KMS-11 (cell line): ENCODE results near the gene GLRA1.
"Not testable (repeated sequence)": the region's sequence is repeated elsewhere in the genome, so short reads cannot be mapped to it uniquely, and the experiment has no call there.

Experiments
- H2AFZ ChIP-seq: fragments of 200-600 bp; sonication (generic); 2 replicates; pipeline ENCODE4 v1.6.1; 2016; ENCODE audit warnings: antibody characterized with exemption, mixed run types, low read depth
- H3K27ac ChIP-seq: fragments of 200-600 bp; sonication (generic); 2 replicates; pipeline ENCODE4 v1.6.1; 2016; ENCODE audit warnings: mild to moderate bottlenecking, mixed run types
- H3K27me3 ChIP-seq: fragments of 200-600 bp; sonication (generic); 2 replicates; pipeline ENCODE4 v1.6.1; 2017; ENCODE audit warnings: mild to moderate bottlenecking, low read depth, mixed run types, moderate library complexity; ENCODE audit not compliant: insufficient read depth
- H3K36me3 ChIP-seq: fragments of 200-600 bp; sonication (generic); 2 replicates; pipeline ENCODE4 v1.6.1; 2017; ENCODE audit warnings: mild to moderate bottlenecking, mixed run types; ENCODE audit not compliant: insufficient read depth
- H3K4me1 ChIP-seq: fragments of 200-600 bp; sonication (generic); 2 replicates; pipeline ENCODE4 v1.6.1; 2016; ENCODE audit warnings: mild to moderate bottlenecking, low read depth, mixed run types; ENCODE audit not compliant: poor library complexity, severe bottlenecking
- H3K4me2 ChIP-seq: fragments of 200-600 bp; sonication (generic); 2 replicates; pipeline ENCODE4 v1.7.0; 2016; ENCODE audit warnings: mild to moderate bottlenecking, mixed run types
- H3K4me3 ChIP-seq: fragments of 200-600 bp; sonication (generic); IDR thresholded peaks from 2 replicates; pipeline ENCODE4 v1.6.1; 2017; ENCODE audit warnings: low read depth, low read length, mixed read lengths; ENCODE audit not compliant: insufficient read depth
- H3K79me2 ChIP-seq: fragments of 200-600 bp; sonication (generic); 2 replicates; pipeline ENCODE4 v1.6.1; 2016; ENCODE audit warnings: low read depth, mixed run types; ENCODE audit not compliant: insufficient read depth
- H3K9ac ChIP-seq: fragments of 200-600 bp; sonication (generic); 2 replicates; pipeline ENCODE4 v1.6.1; 2016; ENCODE audit warnings: mild to moderate bottlenecking, mixed run types
- H4K20me1 ChIP-seq: fragments of 200-600 bp; sonication (generic); 2 replicates; pipeline ENCODE4 v1.6.1; 2016; ENCODE audit warnings: mild to moderate bottlenecking, mixed run types; ENCODE audit not compliant: insufficient read depth
- CTCF ChIP-seq: fragments of 200-600 bp; sonication (generic); conservative IDR thresholded peaks from 2 replicates; pipeline ENCODE4 v1.6.1; 2017; ENCODE audit warnings: low read depth, mild to moderate bottlenecking, antibody characterized with exemption, low read length, moderate library complexity, mixed read lengths

The GLRA1 gene

GRCh38 chr5:151864061-151864748 is 60.4 kb downstream of the GLRA1 start:
- Histone ChIP-seq H3K36me3 (no peaks in the 10 kb centered on the region), H4K20me1 (no peaks in the 10 kb centered on the region), H3K4me1 (no peaks in the 10 kb centered on the region), H3K79me2 (no peaks in the 10 kb centered on the region), H3K9ac (no peak overlapping the region), H2AFZ (no peak overlapping the region), H3K4me2 (no peak overlapping the region), H3K27me3 (no peaks in the 10 kb centered on the region), H3K27ac (no peak overlapping the region), H3K4me3 (no peak overlapping the region)
- no peak for TF ChIP-seq CTCF

GRCh38 chr5:151863566-151863965 is 61.1 kb downstream of the GLRA1 start:
- H4K20me1 ChIP-seq, result no peaks in the 10 kb centered on the region
- no peaks in the 10 kb centered on the region for H3K27me3 ChIP-seq
- no peaks in the 10 kb centered on the region for H3K4me1 ChIP-seq
- H3K4me3 ChIP-seq, result no peak overlapping the region
- H3K4me2 ChIP-seq, result no peak overlapping the region
- H3K79me2 ChIP-seq, result no peaks in the 10 kb centered on the region
- H2AFZ ChIP-seq, result no peak overlapping the region
- TF ChIP-seq CTCF, result no peak
- H3K9ac ChIP-seq, result no peak overlapping the region
- no peak overlapping the region for H3K27ac ChIP-seq
- H3K36me3 ChIP-seq, result no peaks in the 10 kb centered on the region

- Histone ChIP-seq H3K27me3 (no peaks in the 10 kb centered on the region), H2AFZ (no peak overlapping the region), H3K4me1 (no peaks in the 10 kb centered on the region), H4K20me1 (no peaks in the 10 kb centered on the region), H3K27ac (no peak overlapping the region), H3K4me3 (no peak overlapping the region), H3K79me2 (no peaks in the 10 kb centered on the region), H3K9ac (no peak overlapping the region), H3K36me3 (no peaks in the 10 kb centered on the region), H3K4me2 (no peak overlapping the region)
- TF ChIP-seq CTCF, result no peak
Measured at GRCh38 chr5:151862811-151863472, 61.7 kb downstream of the GLRA1 start.

GRCh38 chr5:151860867-151861266 is 63.8 kb downstream of the GLRA1 start:
- not testable (repeated sequence) for H3K9ac ChIP-seq, H3K4me2 ChIP-seq, H4K20me1 ChIP-seq, H2AFZ ChIP-seq, H3K27ac ChIP-seq, H3K27me3 ChIP-seq, H3K79me2 ChIP-seq, H3K4me1 ChIP-seq, H3K4me3 ChIP-seq, H3K36me3 ChIP-seq

- no peak overlapping the region for H3K4me2 ChIP-seq
- H3K4me1 ChIP-seq, result no peaks in the 10 kb centered on the region
- H3K79me2 ChIP-seq, result no peaks in the 10 kb centered on the region
- no peak overlapping the region for H2AFZ ChIP-seq
- no peaks in the 10 kb centered on the region for H3K36me3 ChIP-seq
- no peaks in the 10 kb centered on the region for H4K20me1 ChIP-seq
- H3K9ac ChIP-seq, result no peak overlapping the region
- no peak for TF ChIP-seq CTCF
- H3K4me3 ChIP-seq, result no peak overlapping the region
- no peaks in the 10 kb centered on the region for H3K27me3 ChIP-seq
- H3K27ac ChIP-seq, result no peak overlapping the region
Measured at GRCh38 chr5:151856861-151857260, 67.8 kb downstream of the GLRA1 start.
